Measurements from ENCODE around the gene ABCD3.

ABCD3 gene

DNA sequence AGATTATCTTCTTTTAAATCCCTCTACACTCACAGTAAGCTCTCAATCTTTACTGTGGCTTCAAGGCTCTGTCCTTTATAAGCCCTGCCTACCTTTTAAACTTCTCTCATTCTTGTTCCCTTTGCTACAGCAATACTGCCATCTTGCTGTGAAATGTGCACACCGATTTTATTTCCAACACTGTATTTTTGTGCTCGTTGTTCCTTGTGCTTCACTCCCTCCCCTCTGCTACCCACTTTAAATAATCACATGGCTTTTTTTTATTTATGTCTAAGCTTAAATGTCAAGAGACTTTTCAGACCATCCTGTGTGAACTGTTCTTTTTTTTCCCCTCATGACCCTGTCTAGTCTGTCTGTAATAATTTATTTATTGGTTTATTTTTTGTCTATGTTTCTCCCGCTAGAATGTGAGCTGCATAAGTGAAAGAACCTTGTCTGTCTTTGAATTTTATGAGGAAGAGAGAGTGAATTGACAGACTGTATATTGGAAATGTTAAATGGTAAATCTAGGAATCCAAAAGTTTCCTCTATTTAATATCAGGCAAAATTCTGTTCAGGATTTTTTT, 45.7 kb downstream of the ABCD3 start:
- DNase-seq: no peak

DNA sequence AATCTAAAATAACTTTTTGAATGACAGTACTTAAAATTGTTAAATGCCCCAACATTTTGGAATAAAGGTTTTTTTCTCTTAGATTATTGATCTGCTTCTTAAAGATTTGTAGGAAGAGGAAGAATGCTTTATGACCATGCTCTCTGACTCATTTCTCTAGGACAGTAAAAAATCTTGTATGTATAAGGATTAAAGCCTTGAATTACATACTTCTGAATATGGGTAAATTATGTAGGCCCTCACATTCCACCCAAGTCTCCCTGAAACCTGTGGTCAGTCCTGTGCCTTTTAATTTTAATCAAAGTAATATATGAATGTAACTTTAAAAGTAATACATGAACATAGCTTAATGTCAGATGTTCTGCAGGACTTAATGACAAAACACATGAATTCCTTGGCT, 50.5 kb downstream of the ABCD3 start:
- no peak for DNase-seq

DNA sequence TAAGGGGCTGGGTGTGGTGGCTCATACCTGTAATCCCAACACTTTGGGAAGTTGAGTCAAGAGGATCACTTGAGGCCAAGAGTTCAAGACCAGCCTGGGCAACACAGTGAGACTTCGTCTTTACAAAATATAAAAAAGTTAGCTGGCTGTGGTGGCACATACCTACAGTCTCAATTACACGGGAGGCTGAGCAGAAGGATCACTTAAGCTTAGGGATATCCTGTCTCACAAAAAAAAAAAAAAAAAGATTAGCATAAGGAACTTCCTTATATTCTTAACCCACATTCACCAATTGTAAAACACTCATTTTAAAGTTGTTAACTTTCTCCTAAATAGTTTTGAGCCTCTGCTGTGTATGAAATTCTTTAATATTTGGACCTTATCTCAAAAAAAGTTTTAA, 53.1 kb downstream of the ABCD3 start:
- DNase-seq: no peak

DNA sequence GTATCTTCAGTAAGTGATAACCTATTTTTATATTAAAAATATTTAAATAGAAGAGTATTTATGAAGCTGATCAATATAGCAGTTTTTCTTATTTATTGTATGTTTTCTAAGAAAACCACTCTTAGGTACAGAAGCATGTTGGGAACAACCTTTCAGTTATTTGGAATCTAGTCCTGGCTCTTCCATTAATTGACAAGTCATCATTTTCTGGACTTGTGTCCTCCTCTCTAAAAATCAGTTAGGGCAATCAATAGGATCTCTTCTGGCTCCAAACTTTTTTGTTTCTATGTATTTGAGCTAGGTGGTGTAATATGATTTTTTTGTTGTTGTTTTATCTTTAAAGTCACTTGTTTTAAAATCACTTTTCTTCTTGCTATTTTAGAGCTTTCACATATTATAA, 57.0 kb downstream of the ABCD3 start:
- DNase-seq: no peak

DNA sequence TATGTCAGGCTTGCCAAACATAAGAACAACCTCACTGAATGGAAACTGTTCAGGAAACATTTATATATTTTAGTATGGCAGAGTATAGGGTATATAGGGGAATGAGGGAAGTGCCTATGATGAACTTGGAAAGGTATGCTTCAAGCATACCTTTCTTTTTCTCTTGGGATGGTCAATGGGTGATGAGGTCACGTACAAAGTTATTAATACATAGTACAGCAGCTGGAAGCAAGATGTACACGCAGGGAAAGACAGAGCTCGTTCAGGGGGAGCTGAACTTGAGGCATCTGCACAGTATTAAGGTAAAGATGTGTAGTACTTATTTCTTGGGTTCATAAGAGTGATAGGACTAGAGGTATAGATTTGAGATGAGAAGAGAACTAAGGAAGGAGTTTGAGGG, 61.5 kb downstream of the ABCD3 start:
- DNase-seq: no peak

DNA sequence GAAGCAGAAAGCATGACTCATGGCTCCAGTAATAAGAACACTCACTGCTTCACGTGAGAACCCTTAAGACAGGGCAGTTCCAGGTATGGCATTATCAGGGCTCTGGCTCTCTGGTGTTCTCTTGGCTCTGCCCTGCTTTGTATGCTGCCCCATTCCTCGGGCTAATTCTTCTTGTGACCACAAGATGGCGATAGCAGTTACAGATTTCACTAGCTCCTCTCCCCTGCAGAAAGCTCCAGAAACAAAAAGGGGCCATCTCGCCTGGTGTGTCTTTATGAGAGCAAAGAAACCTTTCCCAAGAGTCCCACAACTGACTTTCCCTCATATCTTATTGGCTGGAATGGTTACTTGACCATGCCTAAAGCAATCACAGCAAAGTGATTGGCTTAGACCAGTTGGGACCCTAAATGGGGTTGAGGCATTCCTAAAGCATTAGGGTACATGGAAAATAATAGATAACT, 63.3 kb downstream of the ABCD3 start:
- DNase-seq: no peak

DNA sequence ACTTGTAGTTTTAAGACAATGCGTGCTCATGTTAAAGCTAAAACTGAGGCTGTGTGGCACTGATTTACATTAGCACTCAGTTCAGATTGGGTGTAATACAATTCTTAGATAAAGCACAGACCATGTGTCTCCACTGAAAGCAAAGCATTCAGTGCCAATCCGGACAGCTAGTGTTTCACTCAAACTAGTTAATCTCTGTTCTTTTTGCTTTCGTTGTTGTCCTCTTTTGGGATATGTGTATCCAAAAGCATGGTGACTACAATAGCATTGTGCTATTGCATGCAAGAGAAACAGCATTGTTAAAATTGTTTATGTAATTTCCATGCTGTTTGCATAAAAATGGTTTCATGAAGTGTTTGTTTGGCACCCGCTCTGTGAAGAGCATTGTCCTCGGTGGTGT, 68.8 kb downstream of the ABCD3 start:
- DNase-seq: no peak

DNA sequence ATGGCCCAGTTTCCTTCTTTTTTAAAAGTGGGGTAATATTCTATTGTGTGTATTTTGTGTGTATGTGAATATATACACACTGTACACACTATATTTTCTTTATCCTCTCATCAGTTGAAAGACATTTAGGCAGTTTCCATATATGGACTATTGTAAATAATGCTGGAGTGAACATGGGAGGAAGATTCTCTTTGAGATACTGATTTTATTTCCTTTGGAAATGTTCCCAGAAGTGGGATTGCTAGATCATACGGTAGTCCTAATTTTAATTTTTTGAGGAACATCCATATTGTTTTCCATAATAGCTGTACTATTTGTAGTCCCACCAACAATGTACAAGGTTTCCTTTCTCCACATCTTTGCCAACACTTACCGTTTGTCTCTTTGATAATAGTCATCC, 72.4 kb downstream of the ABCD3 start:
- DNase-seq: no peak

DNA sequence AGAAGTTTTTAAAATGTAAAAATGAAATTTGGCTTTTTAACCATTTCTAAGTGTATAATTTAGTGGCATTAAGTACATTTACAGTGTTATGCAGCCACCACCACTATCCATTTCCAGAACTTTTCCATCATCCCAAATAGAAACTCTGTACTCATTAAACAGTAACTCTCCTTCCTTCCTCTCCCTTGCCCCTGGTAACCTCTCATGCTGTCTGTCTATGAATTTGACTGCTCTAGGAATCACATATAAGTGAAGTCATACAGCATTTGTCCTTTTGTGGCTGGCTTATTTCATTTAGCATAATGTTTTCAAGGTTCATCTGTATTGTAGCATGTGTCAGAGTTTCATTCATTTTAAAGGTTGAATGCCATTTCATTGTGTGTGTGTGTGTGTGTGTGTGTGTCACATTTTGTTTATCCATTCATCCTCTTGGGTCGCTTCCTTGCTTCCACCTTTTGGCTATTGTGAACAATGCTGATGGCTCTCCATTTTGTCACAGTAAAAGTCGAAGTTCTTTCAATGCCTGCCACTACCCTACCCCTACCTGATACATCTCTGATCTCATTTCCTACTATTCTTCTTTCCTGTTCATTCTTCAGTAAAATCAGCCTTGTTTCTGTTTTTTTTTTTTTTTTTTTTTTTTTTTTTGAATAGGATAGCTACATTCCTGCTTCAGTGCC, 78.0 kb downstream of the ABCD3 start:
- no peak for DNase-seq

DNA sequence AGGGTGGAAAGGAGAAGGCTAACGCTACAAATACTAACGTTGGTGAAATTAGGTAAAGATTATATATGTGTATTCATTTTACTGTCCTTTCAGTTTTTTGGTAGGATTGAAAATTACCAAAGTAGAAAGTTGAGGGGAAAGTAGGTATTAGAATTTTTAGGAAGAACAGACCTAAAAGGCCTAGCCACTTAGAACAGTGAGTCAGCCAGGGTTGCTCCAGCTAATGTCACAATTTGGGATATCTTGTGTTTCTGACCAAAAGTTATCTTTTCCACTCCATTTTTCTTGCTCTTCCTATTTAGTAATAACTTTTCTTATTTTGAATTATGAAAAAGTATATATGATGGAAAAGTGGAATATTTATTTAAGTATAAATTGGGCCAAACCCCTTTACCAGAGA, 83.2 kb downstream of the ABCD3 start:
- no peak for DNase-seq

DNA sequence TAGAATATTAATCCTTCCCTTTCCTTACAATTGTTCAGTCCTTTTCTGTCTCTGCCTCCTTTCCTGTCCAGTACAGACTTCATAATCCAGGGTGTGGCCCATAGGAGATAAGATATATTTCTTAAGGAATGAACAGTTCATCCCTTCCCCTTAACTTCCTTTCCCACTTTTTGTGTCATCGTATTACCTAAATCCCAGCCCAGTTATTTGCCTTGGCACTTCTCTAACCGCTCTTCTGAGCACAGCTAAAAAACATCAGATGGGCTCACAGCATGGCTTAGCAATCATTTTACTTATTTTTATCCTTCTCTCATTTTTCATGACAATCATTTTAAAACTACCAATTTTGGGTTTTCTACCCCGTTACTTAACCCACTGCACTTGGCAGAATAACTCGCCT, 83.7 kb downstream of the ABCD3 start:
- no peak for DNase-seq

DNA sequence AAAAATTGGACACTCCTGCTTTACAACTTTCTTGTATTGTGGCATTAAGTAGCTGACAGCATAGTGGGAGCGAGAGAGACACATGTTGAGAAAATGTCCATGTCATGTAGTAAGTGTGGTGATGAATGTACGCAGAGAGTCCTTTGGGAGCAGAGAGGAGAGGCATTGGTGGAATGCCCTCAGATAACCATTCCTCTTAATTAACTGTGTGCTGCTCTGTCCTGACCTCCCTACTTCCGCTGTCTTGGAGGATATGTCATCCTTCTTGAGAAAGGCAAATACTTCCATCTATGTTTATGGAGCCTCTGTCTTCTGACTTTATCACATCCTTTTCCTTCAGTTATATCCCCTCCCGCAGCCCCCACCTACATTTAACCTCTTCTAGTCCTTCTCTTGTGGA, 85.0 kb downstream of the ABCD3 start:
- no peak for DNase-seq

DNA sequence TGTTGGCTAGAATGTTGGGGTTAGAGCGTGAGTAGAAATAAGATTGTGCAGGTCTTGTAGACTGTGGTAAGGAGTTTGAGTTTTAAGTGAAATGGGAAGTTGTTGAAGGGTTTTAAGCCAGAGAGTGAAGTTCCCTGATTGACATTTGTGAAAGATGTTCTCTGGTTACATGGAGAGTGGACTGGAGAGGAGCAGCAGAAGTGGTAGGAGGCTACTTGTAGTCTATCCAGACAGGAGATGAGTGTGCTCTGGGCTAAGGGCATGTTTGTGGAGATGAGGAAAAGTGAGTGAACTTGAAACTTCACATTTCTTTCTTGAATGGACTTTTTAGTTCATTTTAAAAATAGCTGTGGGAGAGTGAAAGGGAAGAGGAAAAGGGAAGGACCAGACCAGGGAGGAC, 86.4 kb downstream of the ABCD3 start:
- no peak for DNase-seq

DNA sequence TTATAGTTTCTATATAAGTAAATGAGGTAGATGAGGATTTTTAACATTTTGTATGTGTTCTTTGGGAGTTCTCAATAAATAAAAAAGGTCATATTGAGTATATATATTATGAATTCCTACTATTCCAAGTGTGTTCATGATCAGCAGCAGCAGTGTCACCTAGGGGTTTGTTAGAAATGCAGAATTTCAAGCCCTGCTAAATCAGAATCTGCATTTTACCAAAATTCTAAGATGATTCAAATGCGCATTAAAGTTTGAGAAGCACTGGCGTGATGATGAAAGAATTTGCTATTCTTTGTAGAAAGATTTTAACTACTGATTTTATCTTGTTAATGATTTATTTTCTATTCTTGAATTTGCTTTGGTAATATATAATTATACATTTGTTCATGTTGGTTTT, 94.6 kb downstream of the ABCD3 start:
- no peak for DNase-seq

DNA sequence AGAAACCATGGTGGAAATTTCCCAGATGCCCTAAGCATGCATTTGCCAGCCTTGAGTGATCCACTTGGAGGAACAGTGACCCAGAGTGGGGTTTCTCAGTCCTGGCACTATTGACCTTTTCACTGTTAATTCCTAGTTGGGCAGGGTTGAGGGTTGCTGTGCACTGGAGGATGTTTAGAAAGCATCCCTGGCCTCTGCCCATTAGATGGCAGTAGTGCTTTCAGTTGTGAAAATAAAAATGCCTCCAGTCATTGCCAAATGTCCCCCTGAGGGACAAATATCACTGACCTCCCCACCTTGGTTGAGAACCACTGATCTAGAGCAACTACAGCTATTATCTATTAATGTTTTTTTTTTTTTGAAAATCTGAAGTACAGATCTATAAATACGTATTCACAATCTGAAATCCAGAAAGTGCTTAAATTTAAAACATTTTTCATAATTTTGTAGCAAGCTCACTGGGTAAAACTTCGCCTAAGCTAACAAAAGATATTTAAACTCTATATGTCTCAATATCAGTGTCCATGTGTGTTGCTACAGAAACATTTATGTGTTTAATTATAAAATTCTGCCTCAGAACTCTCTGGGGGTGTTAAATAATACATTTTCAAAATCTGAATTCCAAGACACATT, 96.0 kb downstream of the ABCD3 start:
- DNase-seq: no peak

DNA sequence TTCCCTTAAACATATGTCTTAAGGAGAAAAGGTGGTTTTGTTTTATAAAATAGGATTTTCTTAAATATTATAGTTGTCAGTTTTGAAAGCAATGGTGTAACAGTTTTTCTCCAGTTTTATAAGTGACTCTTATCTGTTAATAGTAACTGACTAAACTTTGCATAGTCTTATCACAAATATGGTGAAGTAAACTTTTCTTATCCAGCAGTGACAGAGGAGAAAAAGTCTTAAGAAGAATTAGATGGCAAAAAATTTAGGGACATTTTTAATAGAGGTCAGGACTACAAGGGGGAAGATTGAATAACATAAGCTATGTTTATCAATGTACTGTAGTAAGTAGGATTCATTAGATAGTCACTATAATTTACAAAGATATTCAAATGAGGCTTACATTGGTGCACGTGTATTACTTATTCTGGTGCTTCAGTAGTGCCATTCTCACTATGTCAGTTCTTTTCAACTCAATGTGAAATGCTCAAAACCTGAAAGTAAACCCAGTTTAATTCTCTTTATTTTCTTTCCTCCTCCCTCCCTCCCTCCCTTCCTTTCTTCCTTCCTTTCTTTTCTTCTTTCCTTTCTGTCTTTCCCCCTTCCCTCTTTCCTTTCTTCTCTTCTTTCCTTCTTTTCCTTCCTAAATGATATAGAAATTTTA, 97.2 kb downstream of the ABCD3 start:
- no peak for DNase-seq

DNA sequence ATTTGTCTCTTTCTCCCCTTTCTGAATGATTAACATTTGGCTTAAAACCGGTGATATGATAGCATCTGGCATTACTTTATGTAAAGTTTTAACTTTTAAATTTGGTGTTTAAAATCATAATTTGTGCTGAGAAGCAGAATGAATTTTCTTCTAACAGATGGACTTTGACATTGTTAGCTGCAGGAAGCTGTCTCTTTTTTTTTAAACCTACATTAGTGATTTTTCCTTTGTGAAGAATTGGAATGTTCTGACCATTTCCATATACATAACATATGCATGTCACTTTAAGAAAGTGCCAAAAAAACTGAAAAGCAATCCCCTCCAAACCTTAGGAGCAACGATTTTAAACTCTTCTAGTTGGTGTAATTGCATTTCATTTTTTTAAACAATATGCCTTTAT, 101.2 kb downstream of the ABCD3 start:
- DNase-seq: no peak

DNA sequence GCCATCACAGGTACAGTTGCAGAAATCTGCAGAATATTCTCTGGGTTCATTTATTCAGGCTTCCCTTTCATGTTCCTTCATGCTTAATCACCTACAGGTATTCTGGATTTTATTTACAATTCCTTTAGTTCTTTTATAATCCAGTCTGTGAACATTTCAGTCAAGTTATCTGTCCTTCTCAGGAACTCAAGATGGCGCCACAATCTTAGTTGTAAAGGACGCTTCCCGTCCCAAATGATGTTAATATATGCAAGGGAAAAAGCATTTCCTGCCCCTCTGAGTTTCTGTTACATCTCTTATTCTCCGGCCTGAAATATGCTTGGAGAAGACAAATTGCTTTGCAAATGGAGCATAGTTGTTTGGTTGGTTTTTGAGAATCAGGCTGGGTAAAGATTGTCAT, 104.1 kb downstream of the ABCD3 start:
- DNase-seq: no peak

DNA sequence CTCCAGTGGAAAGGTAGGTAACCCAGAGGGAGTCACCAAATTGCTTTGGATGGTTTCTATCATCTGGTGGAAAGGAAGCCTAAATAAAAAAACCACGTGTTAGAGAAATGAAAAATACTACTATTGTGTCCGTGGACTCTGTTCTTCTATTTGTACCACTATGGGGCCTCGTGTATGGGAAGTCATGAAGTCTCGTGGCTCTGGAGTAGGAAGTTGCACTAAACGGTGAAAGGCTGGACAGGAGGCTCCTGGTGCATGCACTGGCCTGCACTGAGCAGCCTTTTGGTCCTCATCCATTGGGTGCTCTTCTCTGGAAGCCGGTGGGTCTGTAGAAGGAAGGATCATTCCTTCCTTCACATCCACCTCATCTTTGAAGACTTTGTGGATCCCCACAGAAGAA, 106.3 kb downstream of the ABCD3 start:
- DNase-seq: no peak

DNA sequence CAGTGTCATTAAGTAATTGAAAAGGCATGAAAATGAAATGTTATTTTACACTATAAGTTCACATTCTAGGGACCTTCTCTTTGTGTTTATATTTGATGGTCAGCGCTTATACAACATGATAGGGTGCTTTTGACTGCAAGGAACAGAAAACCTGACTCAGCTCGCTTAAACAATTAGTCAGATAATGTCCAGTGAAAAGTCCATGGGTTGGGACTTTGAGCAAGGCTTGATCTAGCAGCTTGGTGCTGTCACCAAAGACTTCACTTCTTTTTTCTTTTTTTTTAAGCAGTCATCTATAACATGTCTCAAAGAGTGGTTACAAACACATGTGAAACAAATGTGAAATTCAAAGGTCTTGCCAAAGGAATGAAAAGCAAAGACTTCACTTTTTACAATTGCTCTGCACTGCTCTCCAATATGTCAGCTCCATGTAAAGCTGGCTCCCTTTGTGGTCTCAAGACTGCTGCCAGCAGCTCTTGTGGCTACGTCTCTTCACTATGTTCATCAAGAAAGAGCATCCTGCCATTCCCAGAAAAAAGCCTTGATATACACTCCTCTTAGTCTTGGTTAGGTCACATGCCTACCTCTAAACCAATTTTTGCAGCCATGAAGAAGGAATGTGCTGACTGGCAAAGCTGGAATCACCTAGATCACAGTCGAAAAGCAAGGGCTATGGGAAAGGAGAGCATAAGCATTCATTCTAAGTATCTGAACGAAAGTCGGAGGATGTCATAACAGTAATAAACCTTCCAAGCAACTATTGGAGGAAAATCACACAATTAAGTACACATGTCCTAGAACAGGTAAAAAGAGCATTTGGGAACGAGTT, 108.2 kb downstream of the ABCD3 start:
- no peak for DNase-seq

DNA sequence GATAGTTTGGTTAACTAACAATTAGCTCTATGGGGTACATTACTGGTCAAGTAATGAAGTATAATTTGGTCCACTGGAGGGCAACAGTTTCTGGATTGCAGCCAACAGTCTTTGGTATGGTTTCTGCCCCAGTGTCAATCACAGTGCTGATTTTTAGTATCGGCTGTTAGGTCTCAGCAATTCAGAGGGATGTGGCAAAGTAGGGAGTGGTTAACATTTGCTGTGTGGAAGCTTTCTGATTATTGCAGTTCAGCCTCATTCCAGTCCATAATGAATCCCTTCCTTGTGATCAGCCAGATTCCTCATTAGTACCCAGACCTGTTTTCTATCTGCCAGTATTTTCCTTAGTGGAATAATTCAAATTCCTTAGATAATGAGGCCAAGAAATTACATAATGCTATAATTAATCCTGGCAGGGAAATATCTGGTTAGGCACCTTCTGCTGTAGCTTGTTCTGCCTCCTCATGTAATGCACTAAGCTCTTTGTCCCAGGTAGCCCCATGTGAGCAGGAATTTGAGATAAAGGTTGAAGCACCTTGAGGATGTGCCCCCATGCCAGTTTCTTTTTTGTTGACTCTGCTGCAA, 109.3 kb downstream of the ABCD3 start:
- DNase-seq: no peak

DNA sequence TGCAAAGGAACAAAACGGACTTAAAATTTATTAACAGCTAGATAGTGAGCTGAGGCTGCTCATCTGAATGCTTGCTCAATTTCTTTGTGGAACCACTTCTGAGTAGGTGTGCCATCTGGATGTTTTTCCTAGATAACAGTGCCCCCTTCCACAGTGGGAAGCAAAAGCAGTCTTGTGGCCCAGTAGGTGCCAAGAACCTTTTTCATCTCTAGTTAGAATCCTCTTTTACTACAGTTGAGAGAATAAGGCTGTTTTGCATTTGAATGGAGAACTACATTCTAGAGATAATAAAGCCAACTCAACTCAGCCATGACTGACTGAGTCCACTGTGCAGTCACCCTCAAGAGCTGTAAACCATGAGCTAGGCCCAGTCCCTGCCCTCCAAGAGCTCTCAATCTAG, 110.1 kb downstream of the ABCD3 start:
- DNase-seq: no peak

DNA sequence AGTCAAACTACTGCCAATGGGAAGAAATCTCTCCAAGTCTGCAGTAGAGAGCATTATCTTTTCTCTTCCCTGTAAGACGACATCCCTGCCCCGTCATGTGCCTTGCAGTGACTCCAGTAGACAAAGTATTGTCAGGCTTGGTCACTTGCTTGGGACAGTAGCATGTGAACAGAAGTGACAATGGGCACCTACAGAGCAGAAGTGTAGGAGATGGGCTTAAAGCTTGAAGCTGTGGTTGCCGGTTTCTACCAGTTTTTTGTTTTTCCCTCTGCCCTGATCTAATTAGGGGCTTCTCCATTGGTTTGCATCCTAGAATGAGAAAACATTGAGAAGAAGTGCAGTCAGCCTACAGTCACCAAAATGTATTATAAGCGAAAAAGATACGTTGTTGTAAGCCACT, 110.6 kb downstream of the ABCD3 start:
- no peak for DNase-seq

Measured in effector CD4-positive, alpha-beta T cell (primary cell).